Measurements from ENCODE around the gene ANKLE2. TPM values are rescaled to one million over a fixed set of nuclear protein-coding genes. Genes with fewer than 3 reads are reported as not detected.

Gene ANKLE2
- total RNA-seq, 1 donor from 2014 or later, result 96.2 TPM

DNA sequence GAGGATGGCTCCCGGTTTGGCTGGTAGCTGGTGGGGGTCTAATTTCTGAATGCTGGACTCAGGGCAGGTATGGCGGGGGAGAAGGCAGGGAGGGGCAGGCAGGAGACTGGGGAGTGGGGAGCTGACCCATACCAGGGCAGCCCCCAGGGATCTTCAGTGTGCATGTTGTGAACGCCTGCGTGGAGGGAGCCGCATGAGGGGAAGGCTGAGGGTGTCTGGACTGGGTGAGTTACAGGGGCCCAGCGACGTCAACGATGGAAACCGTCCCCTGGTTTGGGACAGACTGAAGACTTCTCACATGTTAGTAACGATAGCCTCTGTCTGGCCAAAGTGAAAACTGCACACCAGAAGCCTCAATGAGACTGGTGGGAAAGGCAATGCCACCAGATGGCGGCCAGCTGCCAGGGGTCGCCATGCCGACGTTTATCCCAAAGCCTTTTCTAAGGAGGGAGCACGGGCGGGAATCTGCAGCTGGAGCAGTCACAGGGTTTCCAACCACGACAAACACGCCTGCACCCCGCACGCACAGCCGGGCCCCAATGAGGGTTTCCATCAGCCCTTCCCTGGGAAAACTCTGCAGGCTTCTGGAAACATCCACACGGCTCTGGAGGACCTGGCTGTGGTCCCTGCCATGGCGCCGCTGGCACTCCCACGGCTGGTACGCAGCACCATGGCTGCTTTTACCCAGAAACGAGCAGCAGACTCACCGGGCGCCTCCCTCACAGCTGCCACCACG, 37.0 kb downstream of the ANKLE2 start:
- H3K4me1 Mint-ChIP-seq (ENCODE audit: unreplicated experiment), result no peaks in the 10 kb centered on the region
- H3K27ac Mint-ChIP-seq (ENCODE audit: unreplicated experiment), result no peak overlapping the region
- peaks cover 50% of the 10 kb centered on the region for H3K36me3 Mint-ChIP-seq (ENCODE audit: low read depth, unreplicated experiment)
- TF ChIP-seq, protein P1, sequence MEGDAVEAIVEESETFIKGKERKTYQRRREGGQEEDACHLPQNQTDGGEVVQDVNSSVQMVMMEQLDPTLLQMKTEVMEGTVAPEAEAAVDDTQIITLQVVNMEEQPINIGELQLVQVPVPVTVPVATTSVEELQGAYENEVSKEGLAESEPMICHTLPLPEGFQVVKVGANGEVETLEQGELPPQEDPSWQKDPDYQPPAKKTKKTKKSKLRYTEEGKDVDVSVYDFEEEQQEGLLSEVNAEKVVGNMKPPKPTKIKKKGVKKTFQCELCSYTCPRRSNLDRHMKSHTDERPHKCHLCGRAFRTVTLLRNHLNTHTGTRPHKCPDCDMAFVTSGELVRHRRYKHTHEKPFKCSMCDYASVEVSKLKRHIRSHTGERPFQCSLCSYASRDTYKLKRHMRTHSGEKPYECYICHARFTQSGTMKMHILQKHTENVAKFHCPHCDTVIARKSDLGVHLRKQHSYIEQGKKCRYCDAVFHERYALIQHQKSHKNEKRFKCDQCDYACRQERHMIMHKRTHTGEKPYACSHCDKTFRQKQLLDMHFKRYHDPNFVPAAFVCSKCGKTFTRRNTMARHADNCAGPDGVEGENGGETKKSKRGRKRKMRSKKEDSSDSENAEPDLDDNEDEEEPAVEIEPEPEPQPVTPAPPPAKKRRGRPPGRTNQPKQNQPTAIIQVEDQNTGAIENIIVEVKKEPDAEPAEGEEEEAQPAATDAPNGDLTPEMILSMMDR (IDR thresholded peaks at IDR 0.05; ENCODE audit: unreplicated experiment), result no peak
- no peaks in the 10 kb centered on the region for H3K9me3 Mint-ChIP-seq (ENCODE audit: unreplicated experiment)
- DNase-seq (ENCODE audit: low spot score), result no peak
- peaks cover 16% of the 10 kb centered on the region for H3K27me3 Mint-ChIP-seq (ENCODE audit: unreplicated experiment)
- peak overlapping the region; percentile 7 for H3K4me3 Mint-ChIP-seq (ENCODE audit: unreplicated experiment)

GRCh38 chr12:132723764-132724140, 37.9 kb downstream of the ANKLE2 start:
- peaks cover 53% of the 10 kb centered on the region for H3K36me3 Mint-ChIP-seq (ENCODE audit: low read depth, unreplicated experiment)
- TF ChIP-seq, protein P1 (IDR thresholded peaks at IDR 0.05; ENCODE audit: unreplicated experiment), result no peak
- no peak overlapping the region for H3K27ac Mint-ChIP-seq (ENCODE audit: unreplicated experiment)
- no peaks in the 10 kb centered on the region for H3K4me1 Mint-ChIP-seq (ENCODE audit: unreplicated experiment)
- no peak for DNase-seq (ENCODE audit: low spot score)
- H3K4me3 Mint-ChIP-seq (ENCODE audit: unreplicated experiment), result no peak overlapping the region
- H3K27me3 Mint-ChIP-seq (ENCODE audit: unreplicated experiment), result peaks cover 14% of the 10 kb centered on the region
- no peaks in the 10 kb centered on the region for H3K9me3 Mint-ChIP-seq (ENCODE audit: unreplicated experiment)

DNA sequence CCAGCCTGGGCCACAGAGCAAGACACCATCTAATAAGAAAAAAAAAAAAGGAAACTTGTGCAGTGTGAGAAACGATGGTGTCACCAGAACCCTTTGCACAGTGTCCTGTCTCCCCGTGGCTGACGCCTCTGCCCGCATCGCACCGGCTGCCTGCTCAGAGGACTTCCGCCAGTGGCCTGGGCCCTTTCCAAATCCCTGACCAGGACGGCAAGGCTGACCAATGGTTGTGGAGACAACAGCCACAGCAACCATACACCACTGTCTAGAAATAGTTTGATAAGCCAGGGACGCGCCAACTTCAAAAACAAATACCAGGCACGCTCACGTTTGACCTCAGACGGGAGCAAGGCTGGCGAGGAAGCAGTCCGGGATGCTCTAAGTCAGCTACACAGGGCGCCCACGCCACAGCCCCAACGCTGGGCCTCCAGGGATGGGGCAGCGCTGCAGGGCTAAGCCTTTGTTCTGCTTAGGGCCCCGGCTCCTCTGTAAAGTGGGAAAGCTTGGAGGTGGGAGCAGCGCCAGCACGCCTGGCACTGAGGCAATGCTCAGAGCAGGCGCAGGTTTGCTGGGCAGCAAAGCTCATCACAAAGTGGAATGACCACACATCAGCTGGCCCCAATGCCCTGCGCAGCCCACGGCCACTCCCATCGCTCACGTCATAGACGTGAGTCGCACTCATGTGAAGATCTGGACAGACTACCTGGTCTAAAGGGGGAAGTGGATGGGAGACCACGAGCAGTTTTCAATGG, 38.4 kb downstream of the ANKLE2 start:
- H3K4me1 Mint-ChIP-seq (ENCODE audit: unreplicated experiment), result no peaks in the 10 kb centered on the region
- TF ChIP-seq, protein P1 (IDR thresholded peaks at IDR 0.05; ENCODE audit: unreplicated experiment), result no peak
- H3K9me3 Mint-ChIP-seq (ENCODE audit: unreplicated experiment), result no peaks in the 10 kb centered on the region
- DNase-seq (ENCODE audit: low spot score), result no peak
- peaks cover 12% of the 10 kb centered on the region for H3K27me3 Mint-ChIP-seq (ENCODE audit: unreplicated experiment)
- H3K4me3 Mint-ChIP-seq (ENCODE audit: unreplicated experiment), result no peak overlapping the region
- H3K27ac Mint-ChIP-seq (ENCODE audit: unreplicated experiment), result no peak overlapping the region
- H3K36me3 Mint-ChIP-seq (ENCODE audit: low read depth, unreplicated experiment), result peaks cover 50% of the 10 kb centered on the region

GRCh38 chr12:132720606-132721345, 40.9 kb downstream of the ANKLE2 start:
- peak overlapping the region; percentile 75 for H3K27ac Mint-ChIP-seq (ENCODE audit: unreplicated experiment)
- no peak for DNase-seq (ENCODE audit: low spot score)
- H3K9me3 Mint-ChIP-seq (ENCODE audit: unreplicated experiment), result no peaks in the 10 kb centered on the region
- no peaks in the 10 kb centered on the region for H3K4me1 Mint-ChIP-seq (ENCODE audit: unreplicated experiment)
- H3K4me3 Mint-ChIP-seq (ENCODE audit: unreplicated experiment), result no peak overlapping the region
- peaks cover 37% of the 10 kb centered on the region for H3K36me3 Mint-ChIP-seq (ENCODE audit: low read depth, unreplicated experiment)
- TF ChIP-seq, protein P1 (IDR thresholded peaks at IDR 0.05; ENCODE audit: unreplicated experiment), result no peak
- H3K27me3 Mint-ChIP-seq (ENCODE audit: unreplicated experiment), result peaks cover 15% of the 10 kb centered on the region
